Breast epithelium (tissue), 3 donors: ENCODE data around the gene SYT2.

Experiments used
- POLR2AphosphoS5 ChIP-seq, 3 donors: sonication (generic); formaldehyde crosslinking; IDR thresholded peaks; one replicate each; pipeline ENCODE4 v1.6.1; 2017; ENCODE audit warnings: antibody characterized with exemption in 3 of 3
- TF ChIP-seq, protein P1 (sequence below), 3 donors: fragments of 450-650 bp; IDR thresholded peaks; one replicate each; pipeline ENCODE4 v1.5.1; 2016 to 2017; ENCODE audit warnings: antibody characterized with exemption in 3 of 3, mild to moderate bottlenecking in 3 of 3, moderate library complexity in 3 of 3

DNA sequence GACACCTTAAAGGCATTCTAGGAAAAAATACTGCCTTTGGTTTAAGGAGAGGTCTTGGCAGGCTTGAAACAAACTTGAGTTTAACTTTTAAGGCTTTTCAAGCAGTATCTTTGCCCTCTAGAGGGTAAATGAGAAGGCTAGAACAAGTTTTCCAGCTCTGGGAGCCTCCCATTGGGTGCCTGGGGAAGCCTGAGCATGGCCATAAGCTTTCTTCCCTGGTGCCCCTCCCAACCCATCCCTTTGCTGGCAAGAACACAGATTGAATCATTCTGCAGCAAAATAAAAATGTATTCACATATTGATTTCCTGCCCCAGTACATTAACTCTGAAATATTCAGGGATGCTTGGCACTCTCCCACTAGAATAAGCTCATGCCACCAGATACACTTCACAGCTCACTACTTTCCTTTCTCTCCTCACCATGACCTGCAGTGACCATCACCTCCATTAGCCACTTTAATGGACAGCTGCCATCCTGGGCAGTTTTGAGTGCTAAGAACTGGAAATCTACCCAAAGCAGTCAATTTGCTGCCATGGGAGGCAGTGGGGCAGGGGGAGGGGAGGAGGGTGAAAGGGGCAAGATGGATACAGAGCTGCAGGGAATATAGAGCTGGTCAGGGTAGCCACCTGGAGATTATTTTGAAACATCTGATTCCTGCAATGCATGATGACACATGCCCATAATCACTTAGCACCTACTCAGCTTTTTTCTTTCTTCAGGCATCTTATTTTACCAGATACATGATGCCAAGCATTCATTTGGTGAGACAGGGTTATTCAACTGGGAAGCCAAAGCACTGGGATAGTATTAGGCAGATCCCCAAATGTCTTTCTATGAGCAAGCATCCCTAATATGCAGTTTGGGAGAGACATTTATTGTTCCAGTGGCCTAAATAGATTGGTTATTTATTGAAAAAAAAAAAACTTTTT, 140.6 kb downstream of the SYT2 start:
- TF ChIP-seq, protein P1, sequence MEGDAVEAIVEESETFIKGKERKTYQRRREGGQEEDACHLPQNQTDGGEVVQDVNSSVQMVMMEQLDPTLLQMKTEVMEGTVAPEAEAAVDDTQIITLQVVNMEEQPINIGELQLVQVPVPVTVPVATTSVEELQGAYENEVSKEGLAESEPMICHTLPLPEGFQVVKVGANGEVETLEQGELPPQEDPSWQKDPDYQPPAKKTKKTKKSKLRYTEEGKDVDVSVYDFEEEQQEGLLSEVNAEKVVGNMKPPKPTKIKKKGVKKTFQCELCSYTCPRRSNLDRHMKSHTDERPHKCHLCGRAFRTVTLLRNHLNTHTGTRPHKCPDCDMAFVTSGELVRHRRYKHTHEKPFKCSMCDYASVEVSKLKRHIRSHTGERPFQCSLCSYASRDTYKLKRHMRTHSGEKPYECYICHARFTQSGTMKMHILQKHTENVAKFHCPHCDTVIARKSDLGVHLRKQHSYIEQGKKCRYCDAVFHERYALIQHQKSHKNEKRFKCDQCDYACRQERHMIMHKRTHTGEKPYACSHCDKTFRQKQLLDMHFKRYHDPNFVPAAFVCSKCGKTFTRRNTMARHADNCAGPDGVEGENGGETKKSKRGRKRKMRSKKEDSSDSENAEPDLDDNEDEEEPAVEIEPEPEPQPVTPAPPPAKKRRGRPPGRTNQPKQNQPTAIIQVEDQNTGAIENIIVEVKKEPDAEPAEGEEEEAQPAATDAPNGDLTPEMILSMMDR (IDR thresholded peaks at IDR 0.05) = no peak
- no peak for TF ChIP-seq POLR2AphosphoS5 (IDR thresholded peaks at IDR 0.05)
